ENCODE results near the gene AJAP1. TPM values are rescaled to one million over a fixed set of nuclear protein-coding genes. Genes with fewer than 3 reads are reported as not detected.

Gene AJAP1
- total and polyA plus RNA-seq, 2 of the 13 experiments (the other 11 are each of a cell fraction or from before 2014, with no cell fraction given), result not detected

- TF ChIP-seq ZNF335 (CRISPR knock-in tag; IDR thresholded peaks at IDR 0.05) (no peak), NPAS2 (CRISPR knock-in tag; IDR thresholded peaks at IDR 0.05; ENCODE audit: borderline replicate concordance) (no peak)
Observed at GRCh38 chr1:4701276-4701675, 46.9 kb downstream of the AJAP1 start (continued).

- POLR2A ChIA-PET, result no interaction called here
- TF ChIP-seq ARHGAP35 (CRISPR knock-in tag; IDR thresholded peaks at IDR 0.05; ENCODE audit: borderline replicate concordance) (no peak), ZNF225 (CRISPR knock-in tag; IDR thresholded peaks at IDR 0.05) (no peak), ZBTB33 (CRISPR knock-in tag; IDR thresholded peaks at IDR 0.05) (no peak), CREBL2 (CRISPR knock-in tag; IDR thresholded peaks at IDR 0.05; ENCODE audit: borderline replicate concordance) (no peak), NFRKB (IDR thresholded peaks at IDR 0.05) (no peak), ZNF572 (CRISPR knock-in tag; IDR thresholded peaks at IDR 0.05) (no peak), TMF1 (CRISPR knock-in tag; IDR thresholded peaks at IDR 0.05; ENCODE audit: low read depth) (no peak), ELF4 (CRISPR knock-in tag; IDR thresholded peaks at IDR 0.05; ENCODE audit: borderline replicate concordance) (no peak), MAFG (CRISPR knock-in tag; IDR thresholded peaks at IDR 0.05) (no peak), HNRNPUL1 (IDR thresholded peaks at IDR 0.05; ENCODE audit: low read depth, low read length) (no peak), CBX5 (CRISPR knock-in tag; IDR thresholded peaks at IDR 0.05; ENCODE audit: borderline replicate concordance) (no peak), HOXA9 (CRISPR knock-in tag; IDR thresholded peaks at IDR 0.05; ENCODE audit: borderline replicate concordance) (no peak), THAP7 (CRISPR knock-in tag; IDR thresholded peaks at IDR 0.05) (no peak), ZNF776 (CRISPR knock-in tag; IDR thresholded peaks at IDR 0.05) (no peak), ZNF775 (CRISPR knock-in tag; IDR thresholded peaks at IDR 0.05; ENCODE audit: borderline replicate concordance) (no peak), YY1 (IDR thresholded peaks at IDR 0.05; ENCODE audit: insufficient read depth, insufficient replicate concordance, low read depth, low read length) (no peak), NBN (conservative IDR thresholded peaks at IDR 0.05) (no peak), PBX3 (CRISPR knock-in tag; IDR thresholded peaks at IDR 0.05; ENCODE audit: borderline replicate concordance) (no peak), ZNF678 (CRISPR knock-in tag; IDR thresholded peaks at IDR 0.05) (no peak)
Observed at GRCh38 chr1:4702464-4702863, 48.1 kb downstream of the AJAP1 start.

More at GRCh38 chr1:4702464-4702863, 48.1 kb downstream of the AJAP1 start:
- no peaks in the 10 kb centered on the region for H3K36me3 ChIP-seq (replicated peaks in 1 of 2; ENCODE audit: control insufficient read depth in 1 of 2, insufficient read depth in 2 of 2, low read length in 2 of 2)
- no TSS peak for BruUV-seq (replicated peaks)
- no CpG with 5 or more reads among the region's 12 CpGs for WGBS (ENCODE audit: low lambda C conversion rate)
- H2AFZ ChIP-seq (ENCODE audit: low read length), result no peak overlapping the region
- H3K27me3 ChIP-seq (ENCODE audit: control insufficient read depth in 1 of 2, insufficient read depth in 2 of 2, low read length in 2 of 2), result 0 out of 5 replicates have a peak, but pooled peaks cover 0 to 2% of the 10 kb centered on the region in 2 experiments
- no peak overlapping the region for H3K4me2 ChIP-seq (ENCODE audit: low read depth, low read length)
- no peak for ATAC-seq
- H3K79me2 ChIP-seq (ENCODE audit: insufficient read depth, low read length), result no peaks in the 10 kb centered on the region
- FAIRE-seq, result no peak
- no peaks in the 10 kb centered on the region for H3K4me1 ChIP-seq (ENCODE audit: insufficient read depth, low read length)
- intact Hi-C loops (cut with micrococcal nuclease; ENCODE audit: unreplicated experiment), result no loop called here
- DNase-seq (ENCODE audit: low spot score), result no peak
- H3K27ac ChIP-seq (ENCODE audit: extremely low read length, insufficient read depth, low read length), result no peak overlapping the region
- H3K9ac ChIP-seq (ENCODE audit: insufficient read depth, low read depth, low read length), result no peak overlapping the region
- H3K9me3 ChIP-seq (ENCODE audit: low read length), result no peaks in the 10 kb centered on the region
- in situ Hi-C loops (cut with HindIII; ENCODE audit: extremely low pct_ligation_motif_present, low pct_unique_long_range_greater_than_20kb), result no loop called here
- CTCF ChIA-PET (ENCODE audit: low intra/inter-chr PET ratio, low total read pairs), result no interaction called here
- H3K4me3 ChIP-seq (replicated peaks in 1 of 3; ENCODE audit: insufficient read depth in 1 of 3, low read depth in 2 of 3, low read length in 3 of 3), result no peak overlapping the region
- no peaks in the 10 kb centered on the region for H4K20me1 ChIP-seq (ENCODE audit: insufficient read depth, low read length)
